DND-41 (cell line): ENCODE results near the gene DCDC1.

Experiments
- EZH2 ChIP-seq: IDR thresholded peaks from 3 replicates; pipeline ENCODE4 v1.6.1; 2012; ENCODE audit warnings: borderline replicate concordance, low read depth, mild to moderate bottlenecking, moderate library complexity, low read length, inconsistent platforms; ENCODE audit not compliant: severe bottlenecking
- TF ChIP-seq, protein P1 (sequence below): IDR thresholded peaks from 2 replicates; pipeline ENCODE4 v1.5.1; 2012; ENCODE audit warnings: borderline replicate concordance, low read length, moderate library complexity, mild to moderate bottlenecking; ENCODE audit not compliant: poor library complexity, severe bottlenecking; ENCODE audit errors: extremely low read depth

- TF ChIP-seq, protein P1, sequence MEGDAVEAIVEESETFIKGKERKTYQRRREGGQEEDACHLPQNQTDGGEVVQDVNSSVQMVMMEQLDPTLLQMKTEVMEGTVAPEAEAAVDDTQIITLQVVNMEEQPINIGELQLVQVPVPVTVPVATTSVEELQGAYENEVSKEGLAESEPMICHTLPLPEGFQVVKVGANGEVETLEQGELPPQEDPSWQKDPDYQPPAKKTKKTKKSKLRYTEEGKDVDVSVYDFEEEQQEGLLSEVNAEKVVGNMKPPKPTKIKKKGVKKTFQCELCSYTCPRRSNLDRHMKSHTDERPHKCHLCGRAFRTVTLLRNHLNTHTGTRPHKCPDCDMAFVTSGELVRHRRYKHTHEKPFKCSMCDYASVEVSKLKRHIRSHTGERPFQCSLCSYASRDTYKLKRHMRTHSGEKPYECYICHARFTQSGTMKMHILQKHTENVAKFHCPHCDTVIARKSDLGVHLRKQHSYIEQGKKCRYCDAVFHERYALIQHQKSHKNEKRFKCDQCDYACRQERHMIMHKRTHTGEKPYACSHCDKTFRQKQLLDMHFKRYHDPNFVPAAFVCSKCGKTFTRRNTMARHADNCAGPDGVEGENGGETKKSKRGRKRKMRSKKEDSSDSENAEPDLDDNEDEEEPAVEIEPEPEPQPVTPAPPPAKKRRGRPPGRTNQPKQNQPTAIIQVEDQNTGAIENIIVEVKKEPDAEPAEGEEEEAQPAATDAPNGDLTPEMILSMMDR: no peak
- no peak for TF ChIP-seq EZH2
These were observed 65.8 kb downstream of the DCDC1 start for GRCh38 chr11:31303644-31304180.
